ENCODE results near the gene PCSK4. TPM values are rescaled to one million over a fixed set of nuclear protein-coding genes. Genes with fewer than 3 reads are reported as not detected.
"Not testable (repeated sequence)": the region's sequence is repeated elsewhere in the genome, so short reads cannot be mapped to it uniquely, and the experiment has no call there.

Gene PCSK4
- total RNA-seq, 2 experiments from 2014 or later: 8.3 to 13.0 TPM

- H4K20me1 ChIP-seq (ENCODE audit: insufficient read depth, low read length): no peaks in the 10 kb centered on the region
- H3K27ac ChIP-seq (ENCODE audit: low read depth, low read length, poor library complexity, severe bottlenecking): no peak overlapping the region
- DNase-seq (ENCODE audit: low spot score): no peak
- no peaks in the 10 kb centered on the region for H3K79me2 ChIP-seq (ENCODE audit: insufficient read depth, low read depth, low read length)
- BruUV-seq (replicated peaks): no TSS peak
- TF ChIP-seq CTCF (conservative IDR thresholded peaks at IDR 0.05; ENCODE audit: low read length) (no peak), EZH2phosphoT487 (IDR thresholded peaks at IDR 0.05; ENCODE audit: borderline replicate concordance, low read depth, low read length) (no peak)
- H3K4me1 ChIP-seq (ENCODE audit: insufficient read depth, low read length, poor library complexity, severe bottlenecking): no peaks in the 10 kb centered on the region
- H3K9me2 ChIP-seq (ENCODE audit: insufficient read depth, low read length): no peaks in the 10 kb centered on the region
- H3K4me3 ChIP-seq (ENCODE audit: low read depth, low read length, poor library complexity, severe bottlenecking): no peak overlapping the region
- no peak overlapping the region for H2AFZ ChIP-seq (ENCODE audit: low read length)
- H3K4me2 ChIP-seq (ENCODE audit: low read length): no peak overlapping the region
- H3K36me3 ChIP-seq (ENCODE audit: insufficient read depth, low read length): no peaks in the 10 kb centered on the region
- no peaks in the 10 kb centered on the region for H3K9me3 ChIP-seq (ENCODE audit: low read length)
- ChIA-PET CTCF (ENCODE audit: unreplicated experiment) (no interaction called here), POLR2A (no interaction called here)
- intact Hi-C loops (cut with micrococcal nuclease; ENCODE audit: unreplicated experiment): no loop called here
These were observed 41.4 kb upstream of the PCSK4 start for GRCh38 chr19:1531587-1531986.

GRCh38 chr19:1530856-1531255, 40.7 kb upstream of the PCSK4 start:
- BruUV-seq (replicated peaks); intact Hi-C loops (cut with micrococcal nuclease; ENCODE audit: unreplicated experiment): not testable (repeated sequence)

GRCh38 chr19:1529430-1529816, 39.3 kb upstream of the PCSK4 start:
- Histone ChIP-seq H3K4me3 (ENCODE audit: low read depth, low read length, poor library complexity, severe bottlenecking) (no peak overlapping the region), H3K4me1 (ENCODE audit: insufficient read depth, low read length, poor library complexity, severe bottlenecking) (no peaks in the 10 kb centered on the region), H2AFZ (ENCODE audit: low read length) (no peak overlapping the region), H3K9me3 (ENCODE audit: low read length) (no peaks in the 10 kb centered on the region), H4K20me1 (ENCODE audit: insufficient read depth, low read length) (no peaks in the 10 kb centered on the region), H3K36me3 (ENCODE audit: insufficient read depth, low read length) (no peaks in the 10 kb centered on the region), H3K27ac (ENCODE audit: low read depth, low read length, poor library complexity, severe bottlenecking) (no peak overlapping the region), H3K4me2 (ENCODE audit: low read length) (no peak overlapping the region), H3K9me2 (ENCODE audit: insufficient read depth, low read length) (no peaks in the 10 kb centered on the region), H3K79me2 (ENCODE audit: insufficient read depth, low read depth, low read length) (no peaks in the 10 kb centered on the region)
- intact Hi-C loops (cut with micrococcal nuclease; ENCODE audit: unreplicated experiment): no loop called here
- ChIA-PET POLR2A (no interaction called here), CTCF (ENCODE audit: unreplicated experiment) (interaction anchor here (0.6 kb wide), 1 partner anchor 261 kb away, joined by 3 read pairs; no protein-coding TSS in a partner anchor)
- TF ChIP-seq EZH2phosphoT487 (IDR thresholded peaks at IDR 0.05; ENCODE audit: borderline replicate concordance, low read depth, low read length) (no peak), CTCF (conservative IDR thresholded peaks at IDR 0.05; ENCODE audit: low read length) (no peak)
- BruUV-seq (replicated peaks): no TSS peak
- DNase-seq (ENCODE audit: low spot score): no peak

More at GRCh38 chr19:1530856-1531255, 40.7 kb upstream of the PCSK4 start:
- H3K4me2 ChIP-seq (ENCODE audit: low read length); H4K20me1 ChIP-seq (ENCODE audit: insufficient read depth, low read length); DNase-seq (ENCODE audit: low spot score); CTCF ChIA-PET (ENCODE audit: unreplicated experiment); H3K79me2 ChIP-seq (ENCODE audit: insufficient read depth, low read depth, low read length); H2AFZ ChIP-seq (ENCODE audit: low read length); POLR2A ChIA-PET; H3K9me3 ChIP-seq (ENCODE audit: low read length); H3K36me3 ChIP-seq (ENCODE audit: insufficient read depth, low read length); H3K4me3 ChIP-seq (ENCODE audit: low read depth, low read length, poor library complexity, severe bottlenecking); H3K9me2 ChIP-seq (ENCODE audit: insufficient read depth, low read length); H3K27ac ChIP-seq (ENCODE audit: low read depth, low read length, poor library complexity, severe bottlenecking); H3K4me1 ChIP-seq (ENCODE audit: insufficient read depth, low read length, poor library complexity, severe bottlenecking): not testable (repeated sequence)

Measured in OCI-LY7 (cell line).